B cell (primary cell): ENCODE measurements around the gene ABR. TPM values are rescaled to one million over a fixed set of nuclear protein-coding genes. Genes with fewer than 3 reads are reported as not detected.

ENCODE experiments used
- ATAC-seq: fragments of 200-7000 bp; cut with Tn5 transposase; one replicate; pipeline ENCODE4 v1.10.0; 2021; ENCODE audit warnings: low read depth, mild to moderate bottlenecking, moderate number of reproducible peaks, moderate library complexity
- CTCF ChIA-PET: fragments of 350-600 bp; sonication (Branson Sonifier 250); formaldehyde crosslinking; loops from one replicate; lab custom pipeline; 2021; ENCODE audit warnings: antibody characterized with exemption, inconsistent platforms; lab: Charles Lee
- POLR2A ChIA-PET: fragments of 350-600 bp; sonication (Branson Sonifier 250); formaldehyde crosslinking; loops from one replicate; lab custom pipeline; 2021; ENCODE audit warnings: antibody characterized with exemption; lab: Charles Lee
- DNase-seq: peaks from one replicate; pipeline ENCODE4 v3.0.0; 2013
- H2AFZ ChIP-seq: 2 replicates; pipeline ENCODE4 v1.6.1; 2012; ENCODE audit warnings: mild to moderate bottlenecking, low read depth, low read length; ENCODE audit not compliant: insufficient read depth, poor library complexity, severe bottlenecking
- H3K27ac ChIP-seq, 2 donors: 1 replicate in 1 of 2; 2 replicates in 1 of 2; pipeline ENCODE4 v1.5.1; 2012 to 2013; ENCODE audit warnings: low read length in 2 of 2, mild to moderate bottlenecking in 2 of 2, moderate library complexity in 1 of 2
- H3K27me3 ChIP-seq, 4 experiments: fragments of 200-600 bp in 1 of 4; sonication (generic) in 1 of 4; replicated peaks in 1 of 4; 1 replicate in 2 of 4; 2 replicates in 2 of 4; pipeline versions ENCODE4 v1.6.1 to v1.7.0; 2013 to 2016; ENCODE audit warnings: low read length in 3 of 4, mild to moderate bottlenecking in 2 of 4, mixed read lengths in 1 of 4, moderate library complexity in 1 of 4; ENCODE audit not compliant: insufficient read depth in 4 of 4, control insufficient read depth in 3 of 4; ENCODE audit errors: control extremely low read depth in 1 of 4
- H3K36me3 ChIP-seq, 2 experiments: replicated peaks in 1 of 2; 1 replicate in 1 of 2; 2 replicates in 1 of 2; pipeline versions ENCODE4 v1.6.1 to v1.7.1; 2013; ENCODE audit warnings: low read length in 1 of 2; ENCODE audit not compliant: insufficient read depth in 2 of 2, control insufficient read depth in 1 of 2; ENCODE audit errors: control extremely low read depth in 1 of 2, extremely low read depth in 1 of 2
- H3K4me1 ChIP-seq, 2 donors: fragments of 200-600 bp in 1 of 2; sonication (generic) in 1 of 2; 1 replicate in 1 of 2; 2 replicates in 1 of 2; pipeline versions ENCODE4 v1.5.1 to v1.6.1; 2013 to 2017; ENCODE audit warnings: low read length in 2 of 2; ENCODE audit not compliant: control insufficient read depth in 2 of 2, insufficient read depth in 2 of 2
- H3K4me2 ChIP-seq: replicated peaks from 2 replicates; pipeline ENCODE3; 2012; ENCODE audit warnings: mild to moderate bottlenecking, low read depth, low read length; ENCODE audit not compliant: poor library complexity, severe bottlenecking
- H3K4me3 ChIP-seq, 5 experiments: fragments of 200-600 bp in 1 of 5; sonication (generic) in 1 of 5; 1 replicate in 3 of 5; 2 replicates in 2 of 5; pipeline versions ENCODE4 v1.5.1 to v1.7.0; 2011 to 2016; ENCODE audit warnings: low read length in 4 of 5, mild to moderate bottlenecking in 4 of 5, low read depth in 2 of 5, control low read depth in 1 of 5, moderate library complexity in 1 of 5; ENCODE audit not compliant: insufficient read depth in 1 of 5; ENCODE audit errors: control extremely low read depth in 1 of 5, extremely low read depth in 1 of 5
- H3K79me2 ChIP-seq: fragments of 200-600 bp; sonication (generic); one replicate; pipeline ENCODE4 v1.6.0; 2016; ENCODE audit warnings: low read length; ENCODE audit not compliant: control insufficient read depth, insufficient read depth
- H3K9ac ChIP-seq: fragments of 200-600 bp; sonication (generic); 2 replicates; pipeline ENCODE4 v1.6.1; 2017; ENCODE audit warnings: mild to moderate bottlenecking, low read length, moderate library complexity
- H3K9me3 ChIP-seq, 3 donors: one replicate each; pipeline versions ENCODE4 v1.6.1 to v1.7.1; 2013; ENCODE audit warnings: low read length in 2 of 3; ENCODE audit not compliant: control insufficient read depth in 2 of 3, insufficient read depth in 1 of 3; ENCODE audit errors: control extremely low read depth in 1 of 3
- H4K20me1 ChIP-seq: 2 replicates; pipeline ENCODE4 v1.6.0; 2012; ENCODE audit warnings: mild to moderate bottlenecking, low read length; ENCODE audit not compliant: insufficient read depth, control insufficient read depth, poor library complexity, severe bottlenecking
- H3K27ac Mint-ChIP-seq: one replicate; pipeline ENCODE4 v1.8.0; 2021; ENCODE audit warnings: mixed read lengths
- H3K27me3 Mint-ChIP-seq: one replicate; pipeline ENCODE4 v1.8.0; 2021; ENCODE audit warnings: mixed read lengths
- H3K4me1 Mint-ChIP-seq: one replicate; pipeline ENCODE4 v1.8.0; 2021; ENCODE audit warnings: mixed read lengths
- H3K4me3 Mint-ChIP-seq: one replicate; pipeline ENCODE4 v1.8.0; 2021; ENCODE audit warnings: mixed read lengths
- H3K9me3 Mint-ChIP-seq: one replicate; pipeline ENCODE4 v1.8.0; 2022; ENCODE audit warnings: mixed read lengths; ENCODE audit not compliant: insufficient read depth
- CTCF ChIP-seq: fragments of 200-600 bp; IDR thresholded peaks from one replicate; pipeline ENCODE4 v1.8.0; 2022; ENCODE audit warnings: antibody characterized with exemption, mild to moderate bottlenecking
- EZH2 ChIP-seq: IDR thresholded peaks from 2 replicates; pipeline ENCODE4 v1.6.1; 2012; ENCODE audit warnings: borderline replicate concordance, low read depth, mild to moderate bottlenecking, moderate library complexity, low read length; ENCODE audit not compliant: insufficient read depth, poor library complexity, severe bottlenecking
- WGBS: methylation state at CpG from one replicate; pipeline ENCODE4 v1.1.5; 2013; ENCODE audit warnings: missing lambda C conversion rate; ENCODE audit not compliant: insufficient coverage; 5-methylcytosine and 5-hydroxymethylcytosine counted together
- intact Hi-C: fragments of 100-400 bp; cut with micrococcal nuclease; formaldehyde crosslinking; loops from one replicate; pipeline ENCODE4 v1.10.0; 2022
- polyA plus RNA-seq: library from polyadenylated mRNA; depleted of rRNA; stranded (reverse); fragments of >200 nt; gene quantifications from 2 replicates; pipeline ENCODE4 v1.2.3, GENCODE V29; 2012
- total RNA-seq, 2 donors: library from RNA; stranded (reverse); fragments of 120-200 nt in 1 of 2; gene quantifications; 1 replicate in 1 of 2; 2 replicates in 1 of 2; pipeline versions ENCODE4 v1.2.3 to v1.2.4, GENCODE V29; 2013 to 2022

Gene ABR
- total and polyA plus RNA-seq, 2 donors (not counting 1 experiment from before 2014, with no cell fraction given) = 79.8 to 262 TPM

GRCh38 chr17:1047177-1047878, 132.5 kb downstream of the ABR start:
- DNase-seq (no peak), ATAC-seq (no peak)
- Histone ChIP-seq H3K9me3 (peaks cover 0 to 2% (median 0%) of the 10 kb centered on the region in 3 donors), H2AFZ (no peak overlapping the region), H3K4me1 (no peaks in the 10 kb centered on the region), H3K79me2 (peaks cover 20% of the 10 kb centered on the region), H3K27ac (no peak overlapping the region), H3K4me2 (no peak overlapping the region), H3K36me3 (peaks cover 2 to 22% of the 10 kb centered on the region in 2 experiments), H3K9ac (no peak overlapping the region), H4K20me1 (peaks cover 17% of the 10 kb centered on the region), H3K27me3 (no peaks in the 10 kb centered on the region), H3K4me3 (no peak overlapping the region)
- POLR2A ChIA-PET = no interaction called here
- CTCF ChIA-PET = interaction anchor here (1.9 kb wide), 1 partner anchor 9 kb away, joined by 7 read pairs; no protein-coding TSS in a partner anchor
- no peaks in the 10 kb centered on the region for H3K9me3 Mint-ChIP-seq
- H3K4me3 Mint-ChIP-seq = no peak overlapping the region
- TF ChIP-seq EZH2 = no peak
- TF ChIP-seq CTCF = no peak
- no peaks in the 10 kb centered on the region for H3K4me1 Mint-ChIP-seq
- no peaks in the 10 kb centered on the region for H3K27me3 Mint-ChIP-seq
- WGBS = 95% methylated on average over 20 of the region's 21 CpGs
- H3K27ac Mint-ChIP-seq = no peak overlapping the region
- intact Hi-C loops = no loop called here

- peaks cover 36% of the 10 kb centered on the region for H4K20me1 ChIP-seq
- no peak for ATAC-seq
- CTCF ChIA-PET = no interaction called here
- H3K9me3 Mint-ChIP-seq = no peaks in the 10 kb centered on the region
- H3K4me2 ChIP-seq = no peak overlapping the region
- TF ChIP-seq EZH2 (no peak), CTCF (no peak)
- H3K4me1 ChIP-seq = peaks cover 0 to under 1% of the 10 kb centered on the region in 2 donors
- no peaks in the 10 kb centered on the region for H3K27me3 ChIP-seq
- no peak overlapping the region for H2AFZ ChIP-seq
- H3K4me1 Mint-ChIP-seq = no peaks in the 10 kb centered on the region
- H3K9ac ChIP-seq = no peak overlapping the region
- 95% methylated on average over 9 of the region's 9 CpGs for WGBS
- no peaks in the 10 kb centered on the region for H3K27me3 Mint-ChIP-seq
- H3K79me2 ChIP-seq = peaks cover 23% of the 10 kb centered on the region
- H3K4me3 ChIP-seq = no peak overlapping the region
- H3K4me3 Mint-ChIP-seq = no peak overlapping the region
- DNase-seq = no peak
- H3K27ac ChIP-seq = no peak overlapping the region
- H3K36me3 ChIP-seq = peaks cover 2 to 28% of the 10 kb centered on the region in 2 experiments
- H3K27ac Mint-ChIP-seq = no peak overlapping the region
- intact Hi-C loops = no loop called here
- POLR2A ChIA-PET = no interaction called here
- H3K9me3 ChIP-seq = peaks cover 0 to 2% (median 0%) of the 10 kb centered on the region in 3 donors
These were observed 134.3 kb downstream of the ABR start for GRCh38 chr17:1045456-1045855.
